Measurements from ENCODE around the gene CACNA1C.

CACNA1C gene

GRCh38 chr12:2137711-2138110, 84.9 kb downstream of the CACNA1C start:
- TF ChIP-seq, protein P1, sequence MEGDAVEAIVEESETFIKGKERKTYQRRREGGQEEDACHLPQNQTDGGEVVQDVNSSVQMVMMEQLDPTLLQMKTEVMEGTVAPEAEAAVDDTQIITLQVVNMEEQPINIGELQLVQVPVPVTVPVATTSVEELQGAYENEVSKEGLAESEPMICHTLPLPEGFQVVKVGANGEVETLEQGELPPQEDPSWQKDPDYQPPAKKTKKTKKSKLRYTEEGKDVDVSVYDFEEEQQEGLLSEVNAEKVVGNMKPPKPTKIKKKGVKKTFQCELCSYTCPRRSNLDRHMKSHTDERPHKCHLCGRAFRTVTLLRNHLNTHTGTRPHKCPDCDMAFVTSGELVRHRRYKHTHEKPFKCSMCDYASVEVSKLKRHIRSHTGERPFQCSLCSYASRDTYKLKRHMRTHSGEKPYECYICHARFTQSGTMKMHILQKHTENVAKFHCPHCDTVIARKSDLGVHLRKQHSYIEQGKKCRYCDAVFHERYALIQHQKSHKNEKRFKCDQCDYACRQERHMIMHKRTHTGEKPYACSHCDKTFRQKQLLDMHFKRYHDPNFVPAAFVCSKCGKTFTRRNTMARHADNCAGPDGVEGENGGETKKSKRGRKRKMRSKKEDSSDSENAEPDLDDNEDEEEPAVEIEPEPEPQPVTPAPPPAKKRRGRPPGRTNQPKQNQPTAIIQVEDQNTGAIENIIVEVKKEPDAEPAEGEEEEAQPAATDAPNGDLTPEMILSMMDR (IDR thresholded peaks at IDR 0.05; ENCODE audit: borderline replicate concordance, extremely low read depth, low read length, poor library complexity, severe bottlenecking) = no peak
- no peak for TF ChIP-seq EZH2 (IDR thresholded peaks at IDR 0.05; ENCODE audit: borderline replicate concordance, low read depth, low read length, severe bottlenecking)
- Histone ChIP-seq H3K9ac (ENCODE audit: low read depth, low read length) (no peak overlapping the region), H3K79me2 (ENCODE audit: insufficient read depth, low read length) (no peaks in the 10 kb centered on the region), H3K9me3 (ENCODE audit: insufficient read depth, low read length, severe bottlenecking) (no peaks in the 10 kb centered on the region), H2AFZ (ENCODE audit: low read depth, low read length) (no peak overlapping the region), H3K4me2 (ENCODE audit: insufficient read depth, low read length) (no peak overlapping the region), H4K20me1 (ENCODE audit: insufficient read depth, low read length) (peaks cover 4% of the 10 kb centered on the region; the same call in 1 of the 2 replicates), H3K4me1 (ENCODE audit: insufficient read depth, low read length) (no peaks in the 10 kb centered on the region), H3K27me3 (ENCODE audit: insufficient read depth, low read length, poor library complexity) (peaks cover 2% of the 10 kb centered on the region), H3K27ac (ENCODE audit: low read length) (no peak overlapping the region), H3K36me3 (ENCODE audit: insufficient read depth, low read length) (no peaks in the 10 kb centered on the region), H3K4me3 (ENCODE audit: low read depth in 1 of 2, low read length in 2 of 2) (no peak overlapping the region)
- ATAC-seq (ENCODE audit: insufficient read depth, low read depth) (no peak), DNase-seq (no peak)

- ATAC-seq (ENCODE audit: insufficient read depth, low read depth) = no peak
- Histone ChIP-seq H3K9me3 (ENCODE audit: insufficient read depth, low read length, severe bottlenecking) (no peaks in the 10 kb centered on the region), H3K4me3 (ENCODE audit: low read depth in 1 of 2, low read length in 2 of 2) (no peak overlapping the region), H2AFZ (ENCODE audit: low read depth, low read length) (no peak overlapping the region), H3K79me2 (ENCODE audit: insufficient read depth, low read length) (no peaks in the 10 kb centered on the region), H3K36me3 (ENCODE audit: insufficient read depth, low read length) (no peaks in the 10 kb centered on the region), H3K4me1 (ENCODE audit: insufficient read depth, low read length) (no peaks in the 10 kb centered on the region), H3K27ac (ENCODE audit: low read length) (no peak overlapping the region), H3K4me2 (ENCODE audit: insufficient read depth, low read length) (no peak overlapping the region), H3K27me3 (ENCODE audit: insufficient read depth, low read length, poor library complexity) (peaks cover 2% of the 10 kb centered on the region), H4K20me1 (ENCODE audit: insufficient read depth, low read length) (peaks cover 4% of the 10 kb centered on the region; the same call in 1 of the 2 replicates), H3K9ac (ENCODE audit: low read depth, low read length) (no peak overlapping the region)
- TF ChIP-seq, protein P1 (IDR thresholded peaks at IDR 0.05; ENCODE audit: borderline replicate concordance, extremely low read depth, low read length, poor library complexity, severe bottlenecking) = no peak
- no peak for TF ChIP-seq EZH2 (IDR thresholded peaks at IDR 0.05; ENCODE audit: borderline replicate concordance, low read depth, low read length, severe bottlenecking)
- no peak for DNase-seq
These were observed 85.5 kb downstream of the CACNA1C start for GRCh38 chr12:2138294-2138693.

GRCh38 chr12:2138871-2139308, 86.1 kb downstream of the CACNA1C start:
- H3K4me2 ChIP-seq (ENCODE audit: insufficient read depth, low read length) = no peak overlapping the region
- no peak overlapping the region for H3K4me3 ChIP-seq (ENCODE audit: low read depth in 1 of 2, low read length in 2 of 2)
- DNase-seq (no peak), ATAC-seq (ENCODE audit: insufficient read depth, low read depth) (no peak)
- H3K9me3 ChIP-seq (ENCODE audit: insufficient read depth, low read length, severe bottlenecking) = no peaks in the 10 kb centered on the region
- no peak overlapping the region for H2AFZ ChIP-seq (ENCODE audit: low read depth, low read length)
- no peaks in the 10 kb centered on the region for H3K79me2 ChIP-seq (ENCODE audit: insufficient read depth, low read length)
- no peak for TF ChIP-seq EZH2 (IDR thresholded peaks at IDR 0.05; ENCODE audit: borderline replicate concordance, low read depth, low read length, severe bottlenecking)
- TF ChIP-seq, protein P1 (IDR thresholded peaks at IDR 0.05; ENCODE audit: borderline replicate concordance, extremely low read depth, low read length, poor library complexity, severe bottlenecking) = no peak
- no peak overlapping the region for H3K9ac ChIP-seq (ENCODE audit: low read depth, low read length)
- no peaks in the 10 kb centered on the region for H3K4me1 ChIP-seq (ENCODE audit: insufficient read depth, low read length)
- peaks cover 4% of the 10 kb centered on the region; the same call in 1 of the 2 replicates for H4K20me1 ChIP-seq (ENCODE audit: insufficient read depth, low read length)
- peaks cover 2% of the 10 kb centered on the region for H3K27me3 ChIP-seq (ENCODE audit: insufficient read depth, low read length, poor library complexity)
- no peaks in the 10 kb centered on the region for H3K36me3 ChIP-seq (ENCODE audit: insufficient read depth, low read length)
- H3K27ac ChIP-seq (ENCODE audit: low read length) = no peak overlapping the region

GRCh38 chr12:2139651-2140050, 86.9 kb downstream of the CACNA1C start:
- ATAC-seq (ENCODE audit: insufficient read depth, low read depth) = no peak

More at GRCh38 chr12:2139651-2140050, 86.9 kb downstream of the CACNA1C start:
- Histone ChIP-seq H4K20me1 (ENCODE audit: insufficient read depth, low read length) (peaks cover 4% of the 10 kb centered on the region; the same call in 1 of the 2 replicates), H3K4me3 (ENCODE audit: low read depth in 1 of 2, low read length in 2 of 2) (no peak overlapping the region), H2AFZ (ENCODE audit: low read depth, low read length) (no peak overlapping the region), H3K36me3 (ENCODE audit: insufficient read depth, low read length) (no peaks in the 10 kb centered on the region), H3K27me3 (ENCODE audit: insufficient read depth, low read length, poor library complexity) (peaks cover 5% of the 10 kb centered on the region), H3K4me2 (ENCODE audit: insufficient read depth, low read length) (no peak overlapping the region), H3K27ac (ENCODE audit: low read length) (no peak overlapping the region), H3K79me2 (ENCODE audit: insufficient read depth, low read length) (no peaks in the 10 kb centered on the region), H3K9me3 (ENCODE audit: insufficient read depth, low read length, severe bottlenecking) (no peaks in the 10 kb centered on the region), H3K4me1 (ENCODE audit: insufficient read depth, low read length) (no peaks in the 10 kb centered on the region), H3K9ac (ENCODE audit: low read depth, low read length) (no peak overlapping the region)
- TF ChIP-seq, protein P1 (IDR thresholded peaks at IDR 0.05; ENCODE audit: borderline replicate concordance, extremely low read depth, low read length, poor library complexity, severe bottlenecking) = no peak
- TF ChIP-seq EZH2 (IDR thresholded peaks at IDR 0.05; ENCODE audit: borderline replicate concordance, low read depth, low read length, severe bottlenecking) = no peak
- DNase-seq = no peak

Data from DND-41 (cell line).